Adrenal gland (tissue), 12 donors: Measurements from ENCODE around the gene CAD. TPM values are rescaled to one million over a fixed set of nuclear protein-coding genes. Genes with fewer than 3 reads are reported as not detected.
"Not testable (repeated sequence)": the region's sequence is repeated elsewhere in the genome, so short reads cannot be mapped to it uniquely, and the experiment has no call there.

ENCODE experiments used
- DNase-seq, 7 donors: peaks; one replicate each; pipeline ENCODE4 v3.0.0-alpha.2; 2019 to 2020
- H3K27ac ChIP-seq, 5 donors: fragments of 200-600 bp; sonication (generic) in 4 of 5; 1 replicate in 3 of 5; 2 replicates in 2 of 5; pipeline versions ENCODE4 v1.5.1 to v1.8.0; 2016 to 2020; ENCODE audit warnings: mild to moderate bottlenecking in 1 of 5
- H3K27me3 ChIP-seq: fragments of 200-600 bp; 2 replicates; pipeline ENCODE4 v1.8.0; 2021
- H3K36me3 ChIP-seq, 2 donors: fragments of 200-600 bp; replicated peaks in 1 of 2; 1 replicate in 1 of 2; 2 replicates in 1 of 2; pipeline versions ENCODE4 v1.5.1 to v1.8.0; 2018 to 2022
- H3K4me1 ChIP-seq, 2 donors: fragments of 200-600 bp; replicated peaks in 1 of 2; 1 replicate in 1 of 2; 2 replicates in 1 of 2; pipeline versions ENCODE4 v1.5.1 to v1.8.0; 2018 to 2021
- H3K4me3 ChIP-seq, 4 donors: fragments of 200-600 bp; sonication (generic) in 3 of 4; one replicate each; pipeline ENCODE4 v1.5.1; 2016 to 2018
- H3K9me3 ChIP-seq, 3 donors: fragments of 200-600 bp; sonication (generic) in 1 of 3; replicated peaks in 1 of 3; 1 replicate in 2 of 3; 2 replicates in 1 of 3; pipeline versions ENCODE4 v1.5.1 to v1.8.0; 2016 to 2021
- POLR2A ChIP-seq, 2 donors: fragments of 450-650 bp; IDR thresholded peaks; one replicate each; pipeline ENCODE4 v1.6.1; 2017; ENCODE audit warnings: antibody characterized with exemption in 2 of 2, mild to moderate bottlenecking in 2 of 2, moderate library complexity in 1 of 2
- WGBS, 4 donors: extraction: QIAGEN DNeasy Blood & Tissue Kit in 2 of 4; methylation state at CpG; one replicate each; pipeline versions ENCODE4 v1.1.5 to v1.1.7; 2013 to 2017; 5-methylcytosine and 5-hydroxymethylcytosine counted together
- intact Hi-C, 2 donors: fragments of 100-400 bp; cut with DNase I; formaldehyde crosslinking; loops; one replicate each; pipeline versions ENCODE4 v1.14.1 to v1.15.0; 2022 to 2023
- polyA plus RNA-seq, 3 donors: library from polyadenylated mRNA; stranded (reverse); fragments of 200-250 nt in 2 of 3; fragments of 350-450 nt in 1 of 3; fragmentation: Illumina TruSeq in 1 of 3; extraction: RNeasy Lipid Tissue Mini Kit (QIAGEN cat#74804) in 1 of 3; gene quantifications; one replicate each; pipeline ENCODE4 v1.2.3, GENCODE V29; 2013 to 2014
- total RNA-seq, 9 donors: library from RNA; depleted of rRNA in 4 of 9; stranded (reverse); fragments of >200 nt in 4 of 9; fragments of 120-200 nt in 1 of 9; fragmentation: NEBNext Ultra II Directional in 1 of 9; extraction: Animal tissue kit (Norgen Biotek cat#: 25700) in 1 of 9; gene quantifications; one replicate each; pipeline versions ENCODE4 v1.1.0 to v1.2.4, GENCODE V29; 2013 to 2023
- TF ChIP-seq, protein P1 (sequence below), 6 experiments: fragments of 450-650 bp in 4 of 6; fragments of 200-600 bp in 2 of 6; sonication (generic) in 1 of 6; IDR thresholded peaks; 1 replicate in 5 of 6; 2 replicates in 1 of 6; pipeline versions ENCODE4 v1.5.1 to v1.8.0; 2016 to 2021; ENCODE audit warnings: antibody characterized with exemption in 6 of 6, mild to moderate bottlenecking in 2 of 6, moderate library complexity in 1 of 6
- donor health status: healthy with polysubstance abuse.
- donor health status: Bipolar disorder and iron deficiency.
- donor health status: DM: yes; HTN: yes; CAD: no.
- donor health status: DM: no; HTN: no; CAD: no.
- donor health status: DM: no; HTN: no; CAD: no.
- donor health status: DM: yes; HTN: yes; CAD: no.

Gene CAD
- total and polyA plus RNA-seq, 12 donors, result 8.9 to 70.5 (median 18.4) TPM

DNA sequence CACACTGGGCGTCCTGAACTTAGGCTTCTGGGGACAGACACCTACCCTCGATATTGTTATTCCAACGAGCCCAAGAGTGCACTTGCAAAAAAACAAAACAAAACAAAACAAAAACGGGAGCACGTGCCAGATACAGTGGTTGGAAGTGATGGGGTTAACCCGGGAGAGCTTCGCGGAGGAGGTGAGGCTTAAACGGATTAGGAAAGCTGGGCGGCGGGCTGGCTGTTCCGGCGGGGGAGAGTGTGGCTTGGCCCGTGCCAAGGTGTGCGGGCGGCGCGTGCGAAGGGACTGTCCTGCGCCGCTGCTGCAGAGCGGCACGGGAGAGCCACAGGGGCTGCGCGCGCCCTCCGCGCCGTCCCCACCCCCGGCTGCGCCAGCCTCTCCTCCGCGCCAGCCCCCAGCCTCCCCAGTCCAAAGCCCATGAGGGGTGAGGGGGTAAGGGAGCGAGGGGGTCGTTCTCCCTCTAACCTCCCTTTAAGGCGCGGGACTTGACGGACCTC lies 47.1 kb downstream of the CAD start:
- Histone ChIP-seq H3K4me1 (peaks cover 23 to 37% of the 10 kb centered on the region in 2 donors), H3K27me3 (peaks cover 7% of the 10 kb centered on the region), H3K27ac (no peak overlapping the region), H3K9me3 (no peaks in the 10 kb centered on the region), H3K36me3 (no peaks in the 10 kb centered on the region), H3K4me3 (peak overlapping the region in 2 of 4 donors; percentile 16 to 67)
- WGBS, 4 donors, result 0 to 1% (median 1%) methylated on average over 17 to 38 of the region's 38 CpGs
- DNase-seq, result no peak
- intact Hi-C loops, result no loop called here
- no peak for TF ChIP-seq POLR2A (IDR thresholded peaks at IDR 0.05)
- TF ChIP-seq, protein P1, sequence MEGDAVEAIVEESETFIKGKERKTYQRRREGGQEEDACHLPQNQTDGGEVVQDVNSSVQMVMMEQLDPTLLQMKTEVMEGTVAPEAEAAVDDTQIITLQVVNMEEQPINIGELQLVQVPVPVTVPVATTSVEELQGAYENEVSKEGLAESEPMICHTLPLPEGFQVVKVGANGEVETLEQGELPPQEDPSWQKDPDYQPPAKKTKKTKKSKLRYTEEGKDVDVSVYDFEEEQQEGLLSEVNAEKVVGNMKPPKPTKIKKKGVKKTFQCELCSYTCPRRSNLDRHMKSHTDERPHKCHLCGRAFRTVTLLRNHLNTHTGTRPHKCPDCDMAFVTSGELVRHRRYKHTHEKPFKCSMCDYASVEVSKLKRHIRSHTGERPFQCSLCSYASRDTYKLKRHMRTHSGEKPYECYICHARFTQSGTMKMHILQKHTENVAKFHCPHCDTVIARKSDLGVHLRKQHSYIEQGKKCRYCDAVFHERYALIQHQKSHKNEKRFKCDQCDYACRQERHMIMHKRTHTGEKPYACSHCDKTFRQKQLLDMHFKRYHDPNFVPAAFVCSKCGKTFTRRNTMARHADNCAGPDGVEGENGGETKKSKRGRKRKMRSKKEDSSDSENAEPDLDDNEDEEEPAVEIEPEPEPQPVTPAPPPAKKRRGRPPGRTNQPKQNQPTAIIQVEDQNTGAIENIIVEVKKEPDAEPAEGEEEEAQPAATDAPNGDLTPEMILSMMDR (IDR thresholded peaks at IDR 0.05), result no peak

DNA sequence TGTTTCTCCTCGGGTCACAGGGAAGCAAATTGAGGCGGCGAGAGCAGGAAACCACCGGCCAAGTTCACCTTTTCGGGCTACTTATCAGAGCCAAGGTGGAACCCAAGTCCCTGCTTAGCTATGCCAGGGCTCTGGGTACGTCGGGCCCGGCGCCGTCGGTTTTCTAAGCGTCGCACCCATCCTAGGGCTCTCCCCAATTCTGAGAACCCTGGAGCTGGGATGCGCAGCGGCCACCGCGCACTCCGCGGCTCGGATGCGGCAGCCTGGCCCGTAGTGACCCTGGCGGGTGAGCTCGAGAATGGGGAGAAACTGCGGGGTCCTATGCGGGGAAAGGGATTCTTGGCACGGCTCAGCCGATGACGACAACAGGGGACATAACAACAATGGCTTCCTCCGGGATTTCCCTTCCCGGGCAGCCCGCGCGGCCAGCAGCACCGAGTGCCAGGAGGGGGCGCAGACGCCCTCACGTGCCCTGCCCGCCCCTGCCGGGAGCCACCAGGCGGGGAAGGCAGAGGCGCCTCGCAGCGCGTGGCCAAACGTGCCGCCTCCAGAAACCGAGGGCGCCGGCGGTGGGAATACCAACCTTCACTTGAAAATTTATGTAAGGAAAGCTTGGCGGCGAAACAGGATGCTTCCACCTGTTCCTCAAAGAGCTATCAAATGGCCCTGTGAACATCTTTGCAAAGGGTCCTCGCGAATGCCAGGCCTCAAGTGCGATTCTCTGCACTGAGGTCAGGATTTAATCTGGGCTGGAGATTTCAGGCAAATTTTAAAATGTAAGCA lies 47.8 kb downstream of the CAD start:
- Histone ChIP-seq H3K27me3 (peaks cover 7% of the 10 kb centered on the region), H3K4me1 (peaks cover 23 to 37% of the 10 kb centered on the region in 2 donors), H3K27ac (no peak overlapping the region), H3K36me3 (no peaks in the 10 kb centered on the region), H3K9me3 (no peaks in the 10 kb centered on the region), H3K4me3 (peak overlapping the region in 2 of 4 donors; percentile 16 to 67)
- peak; percentile 43 to 65 (median 61) for DNase-seq
- WGBS, 4 donors, result 1 to 19% (median 5%) methylated on average over 9 to 56 of the region's 56 CpGs
- no peak for TF ChIP-seq POLR2A (IDR thresholded peaks at IDR 0.05)
- TF ChIP-seq, protein P1 (IDR thresholded peaks at IDR 0.05), result peak in 3 of 6 experiments; percentile 38 to 57 (median 41)
- intact Hi-C loops, result no loop called here

DNA sequence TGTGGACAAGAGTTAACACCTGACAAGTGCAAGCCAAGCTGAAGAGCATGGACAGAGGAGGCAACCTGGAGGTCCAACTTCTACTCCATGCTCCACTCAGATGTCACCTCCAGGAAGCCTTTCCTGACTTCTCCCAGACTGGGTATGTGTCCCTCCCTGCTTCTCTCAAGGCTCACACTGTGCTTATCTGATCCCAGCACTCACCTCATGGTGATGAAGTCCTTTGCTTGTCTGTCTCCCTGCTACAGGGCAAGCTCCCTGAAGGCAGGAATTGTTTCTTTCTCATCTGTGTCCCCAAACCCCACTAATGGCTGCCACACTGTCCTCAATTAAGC lies 48.3 kb downstream of the CAD start:
- Histone ChIP-seq H3K4me1 (peaks cover 23 to 37% of the 10 kb centered on the region in 2 donors), H3K4me3 (no peak overlapping the region), H3K9me3 (no peaks in the 10 kb centered on the region), H3K27me3 (peaks cover 7% of the 10 kb centered on the region), H3K27ac (no peak overlapping the region), H3K36me3 (no peaks in the 10 kb centered on the region)
- intact Hi-C loops, result no loop called here
- TF ChIP-seq POLR2A (IDR thresholded peaks at IDR 0.05), result no peak
- TF ChIP-seq, protein P1 (IDR thresholded peaks at IDR 0.05), result no peak
- no peak for DNase-seq

DNA sequence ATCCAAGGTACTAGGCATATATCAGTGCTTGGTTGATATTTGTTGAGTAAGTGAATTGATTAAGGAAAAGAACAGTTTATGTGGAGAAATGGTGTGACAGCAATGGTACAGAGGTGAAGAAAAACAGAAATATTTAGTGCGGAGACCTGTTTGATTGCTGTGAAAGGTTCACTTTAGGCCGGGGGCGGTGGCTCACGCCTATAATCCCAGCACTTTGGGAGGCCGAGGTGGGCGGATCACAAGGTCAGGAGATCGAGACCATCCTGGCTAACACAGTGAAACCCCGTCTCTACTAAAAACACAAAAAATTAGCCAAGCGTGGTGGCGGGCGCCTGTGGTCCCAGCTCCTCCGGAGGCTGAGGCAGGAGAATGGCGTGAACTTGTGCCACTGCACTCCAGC lies 51.1 kb downstream of the CAD start:
- H3K4me1 ChIP-seq, result peaks cover 21 to 35% of the 10 kb centered on the region in 2 donors
- intact Hi-C loops, H3K9me3 ChIP-seq, H3K36me3 ChIP-seq, H3K27ac ChIP-seq, H3K4me3 ChIP-seq, DNase-seq, H3K27me3 ChIP-seq: not testable (repeated sequence)
- WGBS, 4 donors, result 87 to 91% (median 90%) methylated on average over 13 of the region's 13 CpGs

DNA sequence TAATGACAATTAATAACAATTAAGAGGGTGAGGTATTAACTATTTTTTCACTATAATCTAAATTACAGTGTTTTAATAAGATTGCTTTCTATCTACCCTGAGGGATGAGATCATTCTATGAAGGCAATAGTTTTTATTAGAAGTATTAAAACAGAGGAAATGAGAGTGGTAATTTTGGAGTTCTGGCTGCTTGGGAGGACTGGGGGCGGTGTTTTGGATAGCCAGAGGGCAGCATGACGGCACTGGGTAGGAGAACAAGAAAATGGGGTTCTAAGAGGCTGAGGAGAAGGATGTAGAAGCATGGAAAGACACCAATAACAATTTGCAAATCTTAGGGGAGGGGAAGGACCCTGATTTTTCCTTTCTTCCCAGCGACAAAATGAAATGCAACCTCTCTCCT lies 53.0 kb downstream of the CAD start:
- no peak overlapping the region for H3K27ac ChIP-seq
- DNase-seq, result no peak
- WGBS, 4 donors, result 88 to 93% (median 91%) methylated on average over 3 of the region's 3 CpGs
- intact Hi-C loops, result loop anchor here (10.0 kb wide), 1 partner anchor 175 kb away; no protein-coding TSS in a partner anchor
- TF ChIP-seq POLR2A (IDR thresholded peaks at IDR 0.05), result no peak
- TF ChIP-seq, protein P1 (IDR thresholded peaks at IDR 0.05), result no peak
- no peaks in the 10 kb centered on the region for H3K27me3 ChIP-seq
- H3K36me3 ChIP-seq, result no peaks in the 10 kb centered on the region
- no peak overlapping the region for H3K4me3 ChIP-seq
- H3K9me3 ChIP-seq, result no peaks in the 10 kb centered on the region
- H3K4me1 ChIP-seq, result peaks cover 11 to 26% of the 10 kb centered on the region in 2 donors
